ENCODE data around the gene URM1.
"Not testable (repeated sequence)": the region's sequence is repeated elsewhere in the genome, so short reads cannot be mapped to it uniquely, and the experiment has no call there.

The URM1 gene

GRCh38 chr9:128421482-128421996 lies 50.4 kb downstream of the URM1 start:
- no peaks in the 10 kb centered on the region for H3K9me2 ChIP-seq (replicated peaks; ENCODE audit: insufficient read depth, low read length)
- no peaks in the 10 kb centered on the region for H4K20me1 ChIP-seq (ENCODE audit: insufficient read depth, low read length)
- no peaks in the 10 kb centered on the region for H3K4me1 ChIP-seq (ENCODE audit: low read length)
- no peaks in the 10 kb centered on the region for H3K79me2 ChIP-seq (ENCODE audit: low read length)
- H3F3A ChIP-seq (ENCODE audit: insufficient read depth, low read length), result no peaks in the 10 kb centered on the region
- no peaks in the 10 kb centered on the region for H3K36me3 ChIP-seq (replicated peaks; ENCODE audit: insufficient read depth, low read length)
- peak overlapping the region; percentile 87 for H2AFZ ChIP-seq (ENCODE audit: low read length)
- no peaks in the 10 kb centered on the region for H3K9me3 ChIP-seq (replicated peaks; ENCODE audit: insufficient read depth, low read length)
- no peak for TF ChIP-seq CTCF (IDR thresholded peaks at IDR 0.05; ENCODE audit: low read length)
- peak overlapping the region; percentile 97 for H3K4me2 ChIP-seq (ENCODE audit: low read depth, low read length)
- peaks cover 10% of the 10 kb centered on the region; the same call in 1 of the 2 replicates for H3K27me3 ChIP-seq (replicated peaks; ENCODE audit: insufficient read depth, low read length)
- no peak overlapping the region; the same call in 1 of the 2 replicates for H3K9ac ChIP-seq (ENCODE audit: low read length)
- DNase-seq, result no peak
- H3K4me3 ChIP-seq (ENCODE audit: low read length), result peak overlapping the region; percentile 70; the same call in 1 of the 2 replicates
- H3K27ac ChIP-seq (ENCODE audit: low read length), result no peak overlapping the region

DNA sequence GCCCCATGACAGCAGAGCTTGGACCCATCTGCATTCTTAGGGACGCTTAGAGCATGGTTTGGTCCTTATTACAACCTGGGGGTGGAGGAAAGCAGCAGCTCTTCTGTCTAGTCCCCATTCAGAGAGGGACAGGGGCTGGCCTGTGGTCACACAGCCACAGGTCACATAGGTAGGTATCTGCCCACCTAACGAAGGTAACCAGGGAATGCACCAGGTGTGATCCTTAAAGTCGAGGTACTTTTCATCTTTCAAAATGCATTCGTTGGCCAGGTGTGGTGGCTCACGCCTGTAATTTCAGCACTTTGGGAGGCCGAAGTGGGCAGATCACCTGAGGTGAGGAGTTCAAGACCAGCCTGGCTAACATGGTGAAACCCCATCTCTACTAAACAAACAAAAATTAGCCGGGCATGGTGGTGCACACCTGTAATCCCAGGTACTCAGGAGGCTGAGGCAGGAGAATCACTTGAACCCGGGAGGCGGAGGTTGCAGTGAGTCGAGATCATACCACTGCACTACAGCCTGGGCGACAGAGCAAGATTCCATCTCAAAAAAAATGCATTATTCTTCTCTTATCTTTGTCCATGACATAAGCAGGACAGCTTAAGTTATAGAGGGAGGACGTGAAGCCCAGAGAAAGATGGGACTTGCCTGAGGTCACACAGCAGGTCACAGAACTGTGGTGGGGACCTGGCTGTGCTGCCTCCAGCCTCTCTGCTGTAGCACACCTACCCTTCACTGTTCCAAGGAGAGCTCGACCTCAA lies 51.0 kb downstream of the URM1 start:
- not testable (repeated sequence) for H3F3A ChIP-seq (ENCODE audit: insufficient read depth, low read length); H4K20me1 ChIP-seq (ENCODE audit: insufficient read depth, low read length); H3K79me2 ChIP-seq (ENCODE audit: low read length); H3K27me3 ChIP-seq (replicated peaks; ENCODE audit: insufficient read depth, low read length); H3K4me1 ChIP-seq (ENCODE audit: low read length); DNase-seq; H3K36me3 ChIP-seq (replicated peaks; ENCODE audit: insufficient read depth, low read length); H3K9me3 ChIP-seq (replicated peaks; ENCODE audit: insufficient read depth, low read length); H3K4me3 ChIP-seq (ENCODE audit: low read length); H2AFZ ChIP-seq (ENCODE audit: low read length); H3K9ac ChIP-seq (ENCODE audit: low read length); H3K9me2 ChIP-seq (replicated peaks; ENCODE audit: insufficient read depth, low read length); H3K4me2 ChIP-seq (ENCODE audit: low read depth, low read length); H3K27ac ChIP-seq (ENCODE audit: low read length)

DNA sequence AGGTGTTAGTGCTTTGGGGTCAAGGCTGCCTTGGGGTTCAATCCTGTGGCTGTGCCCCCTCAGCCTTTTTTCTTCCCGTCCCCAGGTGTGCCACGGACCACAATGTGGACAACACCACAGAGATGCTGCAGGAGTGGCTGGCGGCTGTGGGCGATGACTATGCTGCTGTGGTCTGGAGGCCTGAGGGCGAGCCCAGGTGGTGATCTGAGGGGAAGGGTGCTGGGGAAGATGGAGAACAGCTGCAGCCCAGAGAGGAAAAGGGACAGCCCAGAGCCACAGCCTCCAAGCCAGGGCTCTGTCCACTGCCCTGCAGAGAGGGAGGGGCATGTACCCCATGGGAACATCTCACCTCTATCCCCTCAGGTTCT lies 51.6 kb downstream of the URM1 start:
- H3K79me2 ChIP-seq (ENCODE audit: low read length), result no peaks in the 10 kb centered on the region
- peaks cover 10% of the 10 kb centered on the region; the same call in 1 of the 2 replicates for H3K27me3 ChIP-seq (replicated peaks; ENCODE audit: insufficient read depth, low read length)
- H3F3A ChIP-seq (ENCODE audit: insufficient read depth, low read length), result no peaks in the 10 kb centered on the region
- H3K36me3 ChIP-seq (replicated peaks; ENCODE audit: insufficient read depth, low read length), result no peaks in the 10 kb centered on the region
- H3K27ac ChIP-seq (ENCODE audit: low read length), result no peak overlapping the region
- no peak overlapping the region for H3K9ac ChIP-seq (ENCODE audit: low read length)
- H2AFZ ChIP-seq (ENCODE audit: low read length), result no peak overlapping the region
- no peaks in the 10 kb centered on the region for H3K4me1 ChIP-seq (ENCODE audit: low read length)
- TF ChIP-seq EZH2 (optimal IDR thresholded peaks at IDR 0.05; ENCODE audit: low read depth, low read length), result no peak
- TF ChIP-seq CTCF (IDR thresholded peaks at IDR 0.05; ENCODE audit: low read length), result no peak
- no peak for TF ChIP-seq EZH2phosphoT487 (IDR thresholded peaks at IDR 0.05; ENCODE audit: low read length)
- no peaks in the 10 kb centered on the region for H4K20me1 ChIP-seq (ENCODE audit: insufficient read depth, low read length)
- no peaks in the 10 kb centered on the region for H3K9me2 ChIP-seq (replicated peaks; ENCODE audit: insufficient read depth, low read length)
- H3K4me3 ChIP-seq (ENCODE audit: low read length), result no peak overlapping the region
- no peak overlapping the region for H3K4me2 ChIP-seq (ENCODE audit: low read depth, low read length)
- DNase-seq, result no peak
- H3K9me3 ChIP-seq (replicated peaks; ENCODE audit: insufficient read depth, low read length), result no peaks in the 10 kb centered on the region

DNA sequence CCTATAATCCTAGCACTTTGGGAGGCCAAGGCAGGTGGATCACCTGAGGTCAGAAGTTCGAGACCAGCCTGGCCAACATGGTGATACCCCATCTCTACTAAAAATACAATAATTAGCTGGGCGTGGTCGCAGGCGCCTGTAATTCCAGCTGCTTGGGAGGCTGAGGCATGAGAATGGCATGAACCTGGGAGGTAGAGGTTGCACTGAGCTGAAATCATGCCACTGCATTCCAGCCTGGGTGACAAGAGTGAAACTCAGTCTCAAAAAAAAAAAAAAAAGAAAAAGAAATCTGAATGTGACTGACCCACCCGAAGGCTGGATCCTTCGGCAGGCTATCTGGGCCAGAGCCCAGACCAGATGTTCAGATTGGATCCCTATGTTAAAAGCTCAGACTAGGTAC lies 52.2 kb downstream of the URM1 start:
- H3K27ac ChIP-seq (ENCODE audit: low read length); H3K36me3 ChIP-seq (replicated peaks; ENCODE audit: insufficient read depth, low read length); H3K79me2 ChIP-seq (ENCODE audit: low read length); H3K4me3 ChIP-seq (ENCODE audit: low read length); H3K9ac ChIP-seq (ENCODE audit: low read length); H3K9me2 ChIP-seq (replicated peaks; ENCODE audit: insufficient read depth, low read length); H3K9me3 ChIP-seq (replicated peaks; ENCODE audit: insufficient read depth, low read length); H2AFZ ChIP-seq (ENCODE audit: low read length); H3F3A ChIP-seq (ENCODE audit: insufficient read depth, low read length); H3K4me1 ChIP-seq (ENCODE audit: low read length); DNase-seq; H3K27me3 ChIP-seq (replicated peaks; ENCODE audit: insufficient read depth, low read length); H4K20me1 ChIP-seq (ENCODE audit: insufficient read depth, low read length); H3K4me2 ChIP-seq (ENCODE audit: low read depth, low read length): not testable (repeated sequence)
